Stimulated activated CD4-positive, alpha-beta T cell treated with anti-CD3 and anti-CD28 coated beads, Interleukin-4, amount 100 ng/mL, for 48 hours (primary cell): ENCODE results near the gene ATAD3C.
"Not testable (repeated sequence)": the region's sequence is repeated elsewhere in the genome, so short reads cannot be mapped to it uniquely, and the experiment has no call there.

Experiments used
- DNase-seq, 2 donors: peaks; one replicate each; pipeline ENCODE4 v3.0.0-alpha.2; 2020; ENCODE audit warnings: low read depth in 2 of 2

The ATAD3C gene

GRCh38 chr1:1446631-1447030 lies 2.9 kb upstream of the ATAD3C start:
- DNase-seq: not testable (repeated sequence)

- DNase-seq: not testable (repeated sequence)
These were observed 1.1 kb downstream of the ATAD3C start for GRCh38 chr1:1450616-1451015.

- no peak for DNase-seq
These were observed 2.3 kb downstream of the ATAD3C start for GRCh38 chr1:1451696-1452364.

- not testable (repeated sequence) for DNase-seq
These were observed 2.9 kb downstream of the ATAD3C start for GRCh38 chr1:1452365-1452739.

- DNase-seq: no peak
These were observed 3.4 kb downstream of the ATAD3C start for GRCh38 chr1:1452882-1453281.

GRCh38 chr1:1454286-1455056 lies 5.0 kb downstream of the ATAD3C start:
- not testable (repeated sequence) for DNase-seq

- no peak for DNase-seq
These were observed 5.9 kb downstream of the ATAD3C start for GRCh38 chr1:1455366-1455884.

GRCh38 chr1:1455934-1456333 lies 6.4 kb downstream of the ATAD3C start:
- not testable (repeated sequence) for DNase-seq

GRCh38 chr1:1456683-1457255 lies 7.3 kb downstream of the ATAD3C start:
- not testable (repeated sequence) for DNase-seq

- not testable (repeated sequence) for DNase-seq
These were observed 9.7 kb downstream of the ATAD3C start for GRCh38 chr1:1459156-1459555.

GRCh38 chr1:1459711-1460110 lies 10.2 kb downstream of the ATAD3C start:
- DNase-seq: not testable (repeated sequence)

GRCh38 chr1:1460540-1461130 lies 11.1 kb downstream of the ATAD3C start:
- no peak for DNase-seq

GRCh38 chr1:1461721-1462317 lies 12.3 kb downstream of the ATAD3C start:
- no peak for DNase-seq

- no peak for DNase-seq
These were observed 13.0 kb downstream of the ATAD3C start for GRCh38 chr1:1462318-1462966.

- no peak for DNase-seq
These were observed 13.8 kb downstream of the ATAD3C start for GRCh38 chr1:1463312-1463711.

GRCh38 chr1:1468196-1468985 lies 18.9 kb downstream of the ATAD3C start:
- not testable (repeated sequence) for DNase-seq

- no peak for DNase-seq
These were observed 21.3 kb downstream of the ATAD3C start for GRCh38 chr1:1470626-1471388.

- DNase-seq: peak; percentile 94 to 95
These were observed 22.0 kb downstream of the ATAD3C start, which contains the start of gene ATAD3B for GRCh38 chr1:1471389-1472052. ATAD3B (plus strand) TSS chr1:1471765; CDS start chr1:1471885, 120 bp downstream.
